H1 (cell line): ENCODE measurements around the gene MPC1. TPM values are rescaled to one million over a fixed set of nuclear protein-coding genes. Genes with fewer than 3 reads are reported as not detected.

ENCODE experiments used
- CTCF ChIA-PET: fragments of 300-600 bp; sonication (Branson Sonifier 250); formaldehyde crosslinking; loops from one replicate; lab custom pipeline; 2021; ENCODE audit not compliant: partially characterized antibody; lab: Charles Lee
- POLR2A ChIA-PET: fragments of 300-600 bp; sonication (Branson Sonifier 250); formaldehyde crosslinking; loops from one replicate; lab custom pipeline; 2021; ENCODE audit warnings: inconsistent platforms; ENCODE audit not compliant: partially characterized antibody; lab: Charles Lee
- DNase-seq, 2 experiments: peaks; one replicate each; pipeline versions ENCODE4 v3.0.0 to v3.0.0-alpha.2; 2010 to 2022; ENCODE audit warnings: low spot score in 2 of 2, low read depth in 1 of 2, mixed read lengths in 1 of 2
- FAIRE-seq: peaks from 2 replicates; lab custom pipeline; 2011; peaks lifted over from hg19 to GRCh38; lab: Jason Lieb, UNC
- H2AFZ ChIP-seq: 2 replicates; pipeline ENCODE4 v1.8.1; 2012; ENCODE audit warnings: low read length, inconsistent platforms
- H2AK5ac ChIP-seq: 2 replicates; pipeline ENCODE4 v1.6.1; 2013; ENCODE audit warnings: low read depth, low read length
- H2BK120ac ChIP-seq: replicated peaks from 2 replicates; pipeline ENCODE3; 2013; ENCODE audit warnings: low read depth, low read length, inconsistent platforms
- H2BK12ac ChIP-seq: 2 replicates; pipeline ENCODE4 v1.6.1; 2013; ENCODE audit warnings: low read depth, low read length
- H2BK15ac ChIP-seq: 2 replicates; pipeline ENCODE4 v1.6.1; 2013; ENCODE audit warnings: low read length
- H2BK20ac ChIP-seq: 2 replicates; pipeline ENCODE4 v1.6.1; 2013; ENCODE audit warnings: low read length
- H2BK5ac ChIP-seq: 2 replicates; pipeline ENCODE4 v1.6.1; 2013; ENCODE audit warnings: low read depth, low read length
- H3K14ac ChIP-seq: 2 replicates; pipeline ENCODE4 v1.6.1; 2013; ENCODE audit warnings: inconsistent platforms; ENCODE audit not compliant: insufficient read length
- H3K18ac ChIP-seq: 2 replicates; pipeline ENCODE4 v1.6.1; 2013; ENCODE audit warnings: low read length; ENCODE audit errors: extremely low read depth
- H3K23ac ChIP-seq: 2 replicates; pipeline ENCODE4 v1.6.1; 2013; ENCODE audit warnings: inconsistent platforms; ENCODE audit not compliant: insufficient read length
- H3K23me2 ChIP-seq: 2 replicates; pipeline ENCODE4 v1.6.1; 2013; ENCODE audit warnings: low read depth, low read length
- H3K27ac ChIP-seq: 2 replicates; pipeline ENCODE4 v1.6.1; 2011; ENCODE audit warnings: low read depth, low read length, inconsistent platforms
- H3K27me3 ChIP-seq, 4 experiments: replicated peaks in 1 of 4; 1 replicate in 1 of 4; 2 replicates in 3 of 4; pipeline versions ENCODE4 v1.6.1 to v1.8.1; 2011 to 2013; ENCODE audit warnings: low read length in 3 of 4, mild to moderate bottlenecking in 3 of 4, inconsistent platforms in 2 of 4, mixed read lengths in 2 of 4, moderate library complexity in 1 of 4; ENCODE audit not compliant: control insufficient read depth in 3 of 4, insufficient read depth in 3 of 4; ENCODE audit errors: extremely low read depth in 1 of 4
- H3K36me3 ChIP-seq, 4 experiments: 2 replicates each; pipeline versions ENCODE4 v1.6.1 to v1.8.1; 2011 to 2013; ENCODE audit warnings: mild to moderate bottlenecking in 4 of 4, low read length in 3 of 4, moderate library complexity in 2 of 4, control low read depth in 1 of 4, inconsistent platforms in 1 of 4; ENCODE audit not compliant: insufficient read depth in 4 of 4, control insufficient read depth in 2 of 4
- H3K4ac ChIP-seq: replicated peaks from 2 replicates; pipeline ENCODE3; 2013; ENCODE audit warnings: low read length, low read depth, mixed read lengths, inconsistent platforms; ENCODE audit not compliant: insufficient read length
- H3K4me1 ChIP-seq, 4 experiments: replicated peaks in 1 of 4; 1 replicate in 1 of 4; 2 replicates in 3 of 4; pipeline versions ENCODE4 v1.6.1 to v1.8.1; 2011 to 2013; ENCODE audit warnings: low read length in 3 of 4, inconsistent platforms in 2 of 4, mixed read lengths in 1 of 4; ENCODE audit not compliant: insufficient read depth in 4 of 4, control insufficient read depth in 3 of 4
- H3K4me2 ChIP-seq, 2 experiments: 2 replicates each; pipeline versions ENCODE4 v1.6.1 to v1.8.1; 2011 to 2013; ENCODE audit warnings: low read depth in 2 of 2, low read length in 2 of 2, control low read depth in 1 of 2, inconsistent platforms in 1 of 2, mild to moderate bottlenecking in 1 of 2; ENCODE audit not compliant: insufficient read depth in 1 of 2
- H3K4me3 ChIP-seq, 4 experiments: fragments of 200-600, 300-600 bp in 1 of 4; sonication (generic), shearing (Covaris generic), sonication (Bioruptor Twin) in 1 of 4; 2 replicates each; pipeline versions ENCODE4 v1.5.1 to v1.8.1; 2011 to 2016; ENCODE audit warnings: low read length in 4 of 4, low read depth in 3 of 4, control low read depth in 2 of 4, inconsistent platforms in 2 of 4, mild to moderate bottlenecking in 2 of 4, mixed read lengths in 1 of 4, moderate library complexity in 1 of 4; ENCODE audit not compliant: insufficient read depth in 2 of 4; ENCODE audit errors: extremely low read depth in 1 of 4
- H3K56ac ChIP-seq: replicated peaks from 2 replicates; pipeline ENCODE3; 2013; ENCODE audit warnings: low read depth, mild to moderate bottlenecking, mixed read lengths, low read length, inconsistent platforms; ENCODE audit not compliant: insufficient read length
- H3K79me1 ChIP-seq: 2 replicates; pipeline ENCODE4 v1.6.1; 2013; ENCODE audit warnings: low read depth, low read length, control low read depth
- H3K79me2 ChIP-seq, 2 experiments: 2 replicates each; pipeline versions ENCODE4 v1.6.1 to v1.8.1; 2012 to 2013; ENCODE audit warnings: low read length in 2 of 2, mild to moderate bottlenecking in 2 of 2, inconsistent platforms in 1 of 2; ENCODE audit not compliant: insufficient read depth in 2 of 2, control insufficient read depth in 1 of 2
- H3K9ac ChIP-seq, 4 experiments: replicated peaks in 1 of 4; 1 replicate in 1 of 4; 2 replicates in 3 of 4; pipeline versions ENCODE4 v1.6.1 to v1.8.1; 2011 to 2013; ENCODE audit warnings: low read depth in 3 of 4, low read length in 3 of 4, control low read depth in 2 of 4, mild to moderate bottlenecking in 2 of 4, moderate library complexity in 2 of 4, inconsistent platforms in 1 of 4; ENCODE audit errors: extremely low read depth in 1 of 4
- H3K9me3 ChIP-seq, 2 experiments: 2 replicates each; pipeline versions ENCODE4 v1.6.1 to v1.8.1; 2012 to 2013; ENCODE audit warnings: mild to moderate bottlenecking in 2 of 2, moderate library complexity in 2 of 2, control low read depth in 1 of 2, inconsistent platforms in 1 of 2, low read depth in 1 of 2, low read length in 1 of 2, mixed read lengths in 1 of 2; ENCODE audit not compliant: insufficient read depth in 2 of 2
- H4K20me1 ChIP-seq, 2 experiments: replicated peaks in 1 of 2; 2 replicates each; pipeline versions ENCODE3 to v1.8.1; 2011 to 2013; ENCODE audit warnings: inconsistent platforms in 2 of 2, low read length in 2 of 2, mild to moderate bottlenecking in 1 of 2; ENCODE audit not compliant: insufficient read depth in 2 of 2, control insufficient read depth in 1 of 2
- H4K5ac ChIP-seq: 2 replicates; pipeline ENCODE4 v1.6.1; 2013; ENCODE audit warnings: low read length, low read depth, mixed read lengths, inconsistent platforms; ENCODE audit not compliant: insufficient read length
- H4K8ac ChIP-seq: 2 replicates; pipeline ENCODE4 v1.8.0; 2013; ENCODE audit warnings: mild to moderate bottlenecking, moderate library complexity, low read length, inconsistent platforms; ENCODE audit not compliant: insufficient read depth; ENCODE audit errors: extremely low read depth
- H4K91ac ChIP-seq: replicated peaks from 2 replicates; pipeline ENCODE3; 2013; ENCODE audit warnings: low read length, mixed read lengths, inconsistent platforms; ENCODE audit not compliant: insufficient read length
- BCL11A ChIP-seq, 2 experiments: IDR thresholded peaks; one replicate each; pipeline ENCODE4 v1.6.1; 2011; ENCODE audit warnings: low read depth in 2 of 2, low read length in 2 of 2, mild to moderate bottlenecking in 2 of 2
- CBX5 ChIP-seq: fragments of 300-800, 300-1000 bp; sonication (generic); IDR thresholded peaks from 2 replicates; pipeline ENCODE4 v1.7.1; 2016; ENCODE audit warnings: antibody characterized with exemption, low read length, low read depth
- CREB1 ChIP-seq: IDR thresholded peaks from 2 replicates; pipeline ENCODE4 v1.6.1; 2012; ENCODE audit warnings: inconsistent platforms
- EGR1 ChIP-seq: IDR thresholded peaks from 2 replicates; pipeline ENCODE4 v1.6.1; 2011; ENCODE audit warnings: low read depth, low read length, borderline replicate concordance
- EP300 ChIP-seq, 2 experiments: IDR thresholded peaks; 1 replicate in 1 of 2; 2 replicates in 1 of 2; pipeline ENCODE4 v1.6.1; 2011 to 2012; ENCODE audit warnings: low read depth in 2 of 2, low read length in 2 of 2, mild to moderate bottlenecking in 2 of 2, borderline replicate concordance in 1 of 2, inconsistent platforms in 1 of 2, moderate library complexity in 1 of 2
- EZH2 ChIP-seq: fragments of 200-600 bp; sonication (generic); IDR thresholded peaks from 2 replicates; pipeline ENCODE4 v1.7.1; 2012; ENCODE audit warnings: low read depth, mild to moderate bottlenecking, moderate library complexity, low read length, inconsistent platforms; ENCODE audit not compliant: severe bottlenecking
- HDAC6 ChIP-seq: IDR thresholded peaks from one replicate; pipeline ENCODE4 v1.7.1; 2012; ENCODE audit warnings: low read depth, mild to moderate bottlenecking, inconsistent platforms, low read length, moderate library complexity
- NANOG ChIP-seq: IDR thresholded peaks from 2 replicates; pipeline ENCODE4 v1.6.1; 2011; ENCODE audit warnings: low read length, low read depth, mild to moderate bottlenecking, inconsistent platforms; ENCODE audit not compliant: insufficient read depth, poor library complexity, severe bottlenecking
- NRF1 ChIP-seq: IDR thresholded peaks from 2 replicates; pipeline ENCODE4 v1.6.1; 2011; ENCODE audit warnings: mild to moderate bottlenecking, low read depth, low read length, improper control_type of control experiment
- POLR2A ChIP-seq, 2 experiments: IDR thresholded peaks; 1 replicate in 1 of 2; 2 replicates in 1 of 2; pipeline ENCODE4 v1.6.1; 2011; ENCODE audit warnings: low read depth in 2 of 2, low read length in 2 of 2, mild to moderate bottlenecking in 2 of 2; ENCODE audit errors: control extremely low read depth in 1 of 2
- SIX5 ChIP-seq: IDR thresholded peaks from 2 replicates; pipeline ENCODE4 v1.6.1; 2011; ENCODE audit warnings: mild to moderate bottlenecking, low read depth, low read length
- SUZ12 ChIP-seq: fragments of 200-600 bp; sonication (generic); IDR thresholded peaks from 2 replicates; pipeline ENCODE4 v1.6.1; 2012; ENCODE audit warnings: mild to moderate bottlenecking, inconsistent platforms, low read length, moderate library complexity, mixed read lengths
- TCF12 ChIP-seq: IDR thresholded peaks from 2 replicates; pipeline ENCODE4 v1.6.1; 2011; ENCODE audit warnings: low read depth, mild to moderate bottlenecking, low read length
- USF2 ChIP-seq: IDR thresholded peaks from 2 replicates; pipeline ENCODE4 v1.6.1; 2011; ENCODE audit warnings: low read length, improper control_type of control experiment
- polyA plus RNA-seq, 7 experiments: library from polyadenylated mRNA; depleted of rRNA in 3 of 7; stranded (reverse) in 5 of 7; unstranded in 2 of 7; fragments of >200 nt in 5 of 7; fragments of 200-250 nt in 2 of 7; gene quantifications; 1 replicate in 5 of 7; 2 replicates in 1 of 7; 4 replicates in 1 of 7; pipeline versions ENCODE4 v1.2.1 to v1.2.3, GENCODE V29; 2011 to 2013; ENCODE audit warnings: missing spikeins in 2 of 7, mixed read lengths in 2 of 7
- total RNA-seq: library from RNA; stranded (reverse); fragmentation: NEBNext Ultra II Directional; extraction: Animal tissue kit (Norgen Biotek cat#: 25700); gene quantifications from 2 replicates; pipeline ENCODE4 v1.2.1, GENCODE V29; 2021

Gene MPC1
- total and polyA plus RNA-seq, 2 of the 8 experiments (the other 6 are each of a cell fraction or from before 2014, with no cell fraction given) = 10.2 to 12.6 TPM

GRCh38 chr6:166352923-166353322 is 29.8 kb downstream of the MPC1 start:
- H3K79me2 ChIP-seq = no peaks in the 10 kb centered on the region
- no peak overlapping the region for H3K4me2 ChIP-seq
- no peak overlapping the region for H3K27ac ChIP-seq
- TF ChIP-seq USF2 (no peak), SUZ12 (no peak), BCL11A (IDR thresholded peaks at IDR 0.05; ENCODE audit: low read depth in 2 of 2, low read length in 2 of 2) (no peak), NRF1 (no peak), CREB1 (no peak), HDAC6 (no peak), SIX5 (no peak), POLR2A (IDR thresholded peaks at IDR 0.05; ENCODE audit: control extremely low read depth in 1 of 2, low read depth in 2 of 2, low read length in 2 of 2) (no peak), EP300 (IDR thresholded peaks at IDR 0.05; ENCODE audit: borderline replicate concordance in 1 of 2, low read depth in 2 of 2, low read length in 2 of 2) (no peak), TCF12 (no peak), EGR1 (no peak), CBX5 (no peak), EZH2 (no peak), NANOG (no peak)
- H4K8ac ChIP-seq = no peak overlapping the region
- H3K79me1 ChIP-seq = no peaks in the 10 kb centered on the region
- H3K9ac ChIP-seq = no peak overlapping the region
- no peak overlapping the region for H3K4me3 ChIP-seq
- peak overlapping the region; percentile 42; the same call in 1 of the 2 replicates for H2BK12ac ChIP-seq
- POLR2A ChIA-PET = interaction anchor here (1.0 to 1.6 kb wide), 3 partner anchors 10 to 20 kb away, joined by 3 to 6 read pairs (median 4); partner anchors contain the start of gene SFT2D1
- H3K36me3 ChIP-seq = no peaks in the 10 kb centered on the region
- H3K14ac ChIP-seq = no peak overlapping the region
- H4K5ac ChIP-seq = no peak overlapping the region
- no peak overlapping the region for H2BK5ac ChIP-seq
- no peak overlapping the region for H3K56ac ChIP-seq
- no peak overlapping the region for H2BK20ac ChIP-seq
- H2AK5ac ChIP-seq = no peak overlapping the region
- CTCF ChIA-PET = no interaction called here
- no peaks in the 10 kb centered on the region for H3K9me3 ChIP-seq
- H3K4me1 ChIP-seq = peaks cover 0 to 4% (median 3%) of the 10 kb centered on the region in 4 experiments; a peak in 4 of 7 replicates
- H2BK120ac ChIP-seq = no peak overlapping the region
- H3K23ac ChIP-seq = no peak overlapping the region
- no peak overlapping the region for H3K4ac ChIP-seq
- no peak overlapping the region for H2BK15ac ChIP-seq
- H3K18ac ChIP-seq = no peak overlapping the region
- no peaks in the 10 kb centered on the region for H4K20me1 ChIP-seq
- no peak overlapping the region for H4K91ac ChIP-seq
- DNase-seq = no peak
- no peak for FAIRE-seq
- H3K27me3 ChIP-seq = 0 out of 7 replicates have a peak, but pooled peaks cover 0 to 2% (median 0%) of the 10 kb centered on the region in 4 experiments
- no peaks in the 10 kb centered on the region for H3K23me2 ChIP-seq
- H2AFZ ChIP-seq = no peak overlapping the region
